Omental fat pad (tissue), 4 donors: ENCODE measurements around the gene THRA. TPM values are rescaled to one million over a fixed set of nuclear protein-coding genes. Genes with fewer than 3 reads are reported as not detected.
"Not testable (repeated sequence)": the region's sequence is repeated elsewhere in the genome, so short reads cannot be mapped to it uniquely, and the experiment has no call there.

ENCODE experiments used
- ATAC-seq: fragments of 150-250 bp; one replicate; pipeline ENCODE4 v1.9.1; 2016; ENCODE audit warnings: mild to moderate bottlenecking, moderate library complexity; ENCODE audit not compliant: low FRiP score
- DNase-seq: peaks from one replicate; pipeline ENCODE4 v3.0.0-alpha.2; 2019; ENCODE audit warnings: low spot score
- CTCF ChIP-seq, 3 donors: fragments of 450-650 bp; IDR thresholded peaks; one replicate each; pipeline ENCODE4 v1.5.1; 2016 to 2017; ENCODE audit warnings: antibody characterized with exemption in 3 of 3, mild to moderate bottlenecking in 3 of 3, moderate library complexity in 2 of 3
- small RNA-seq: library from RNA; depleted of rRNA; stranded (forward); fragments of <200 nt; gene quantifications from one replicate; pipeline ENCODE3, GENCODE V24; 2016
- total RNA-seq, 4 donors: library from RNA; depleted of rRNA; stranded (reverse); fragments of >200 nt; gene quantifications; one replicate each; pipeline ENCODE4 v1.1.0, GENCODE V29; 2016

Gene THRA
- total RNA-seq, 4 donors from 2014 or later = 35.7 to 87.2 (median 55.2) TPM

DNA sequence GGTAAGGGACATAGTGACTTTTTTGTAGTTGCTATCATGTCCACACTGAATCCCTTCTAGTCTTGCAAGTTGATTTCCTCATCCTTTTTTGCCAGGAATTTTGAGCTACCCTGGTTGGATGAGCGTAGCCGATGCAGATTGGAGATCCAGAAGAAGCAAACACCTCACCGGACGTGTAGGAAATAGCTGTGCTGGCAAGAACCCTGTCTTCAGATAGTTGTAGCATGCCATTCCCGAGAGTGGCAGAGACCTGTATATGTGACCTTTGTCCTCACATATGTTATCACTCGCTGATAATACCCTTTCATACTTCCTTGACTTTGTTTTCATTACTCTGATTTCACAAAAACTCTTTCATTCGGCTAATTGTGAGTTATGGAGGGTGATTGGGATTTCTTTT lies 71.4 kb downstream of the THRA start:
- ATAC-seq = no peak

GRCh38 chr17:40135817-40136216 lies 73.1 kb downstream of the THRA start:
- ATAC-seq (no peak), DNase-seq (no peak)
- no peak for TF ChIP-seq CTCF (IDR thresholded peaks at IDR 0.05)

More for the DNA sequence above, 71.4 kb downstream of the THRA start:
- no peak for TF ChIP-seq CTCF (IDR thresholded peaks at IDR 0.05)
- DNase-seq = no peak

DNA sequence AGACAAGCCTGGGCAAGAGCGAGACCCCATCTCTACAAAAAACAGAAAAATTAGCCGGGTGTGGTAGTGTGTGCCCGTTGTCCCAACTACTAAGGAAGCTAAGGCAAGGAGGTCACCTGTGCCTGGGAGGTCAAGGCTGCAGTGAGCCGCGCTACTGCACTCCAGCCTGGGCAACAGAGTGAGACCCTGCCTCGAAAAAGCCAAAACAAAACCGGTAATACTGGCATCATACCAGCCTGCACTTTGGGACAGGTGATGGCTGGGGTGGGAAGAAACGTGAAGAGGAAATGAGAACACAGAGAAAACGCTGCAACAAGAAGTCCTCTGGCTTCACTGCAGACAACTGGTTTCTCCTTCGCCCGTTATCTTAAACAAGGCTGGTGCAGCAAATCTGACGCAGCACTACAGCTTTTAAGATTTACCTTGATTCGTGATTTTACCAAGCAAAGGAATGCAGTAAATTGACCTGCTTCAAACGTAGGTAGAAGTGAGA lies 76.8 kb downstream of the THRA start:
- ATAC-seq (peak; percentile 2), DNase-seq (no peak)
- TF ChIP-seq CTCF (IDR thresholded peaks at IDR 0.05) = no peak

DNA sequence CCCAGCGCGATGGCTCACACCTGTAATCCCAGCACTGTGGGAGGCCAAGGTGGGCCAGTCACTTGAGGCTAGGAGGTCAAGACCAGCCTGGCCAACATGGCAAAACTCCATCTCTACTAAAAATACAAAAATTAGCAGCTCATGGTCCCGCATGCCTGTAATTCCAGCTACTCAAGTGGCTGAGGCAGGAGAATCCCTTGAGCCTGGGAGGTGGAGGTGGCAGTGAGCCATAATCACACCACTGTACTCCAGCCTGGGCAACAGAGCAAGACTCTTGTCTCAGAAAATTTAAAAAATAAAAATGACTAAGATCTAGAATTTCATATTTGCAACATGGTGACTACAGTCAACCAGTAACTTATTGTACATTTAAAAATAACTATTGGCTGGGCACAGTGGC lies 80.4 kb downstream of the THRA start:
- DNase-seq, ATAC-seq: not testable (repeated sequence)

Small RNA genes lying within 50 kb of the gene (small RNA-seq; reads per million reads assigned to genes)
- 1,486 reads per million, percentile 99 among the genes with 10 or more reads in this experiment for gene SNORD124

Other genes starting within 250 kb of the THRA start
- gene IKZF3, start 198.7 kb upstream of the THRA start, total RNA-seq = 1 to 10 TPM; 2.9 to 8.3 (median 4.5) TPM
- gene ZPBP2, start 194.8 kb upstream of the THRA start, total RNA-seq = not detected
- 10 to 100 TPM; 10.4 to 32.2 (median 21.3) TPM for gene GSDMB, start 144.3 kb upstream of the THRA start, total RNA-seq
- gene ORMDL3, start 135.4 kb upstream of the THRA start, total RNA-seq = 100 to 1,000 TPM in 2 of 4 donors, 10 to 100 TPM in 2; 78.5 to 338 (median 163) TPM
- not detected for gene LRRC3C, start 135.2 kb upstream of the THRA start, total RNA-seq
- gene GSDMA, start 100.0 kb upstream of the THRA start, total RNA-seq = 1 to 10 TPM in 1 of 4 donors, under 1 TPM in 2, not detected in 1; 0.65 to 1.1 (median 0.72) TPM
- 10 to 100 TPM; 75.3 to 98.0 (median 79.4) TPM for gene PSMD3, start 82.2 kb upstream of the THRA start, total RNA-seq
- 10 to 100 TPM in 2 of 4 donors, not detected in 2; 51.8 to 75.2 TPM for gene CSF3, start 47.5 kb upstream of the THRA start, total RNA-seq
- 10 to 100 TPM; 40.0 to 53.6 (median 49.2) TPM for gene MED24, start 8.6 kb upstream of the THRA start, total RNA-seq
- 1 to 10 TPM; 3.1 to 9.3 (median 7.0) TPM for gene NR1D1, start 37.6 kb downstream of the THRA start, total RNA-seq
- gene MSL1, start 59.0 kb downstream of the THRA start, total RNA-seq = 100 to 1,000 TPM in 1 of 4 donors, 10 to 100 TPM in 3; 50.2 to 139 (median 61.9) TPM
- 10 to 100 TPM; 36.6 to 77.6 (median 51.1) TPM for gene CASC3, start 77.6 kb downstream of the THRA start, total RNA-seq
- 10 to 100 TPM in 1 of 4 donors, 1 to 10 TPM in 3; 3.0 to 16.1 (median 4.4) TPM for gene RAPGEFL1, start 114.5 kb downstream of the THRA start, total RNA-seq
- gene WIPF2, start 156.3 kb downstream of the THRA start, total RNA-seq = 10 to 100 TPM; 10.1 to 12.9 (median 10.8) TPM
- 1 to 10 TPM in 2 of 4 donors, under 1 TPM in 2; 0.56 to 4.3 (median 1.7) TPM for gene CDC6, start 224.9 kb downstream of the THRA start, total RNA-seq
- 10 to 100 TPM; 26.7 to 61.5 (median 35.9) TPM for gene RARA, start 246.2 kb downstream of the THRA start, total RNA-seq